Stomach (tissue), 9 donors: Measurements from ENCODE around the gene PDIA4. TPM values are rescaled to one million over a fixed set of nuclear protein-coding genes. Genes with fewer than 3 reads are reported as not detected.

Experiments used
- DNase-seq, 2 donors: peaks; one replicate each; pipeline versions ENCODE4 v3.0.0 to v3.0.0-alpha.2; 2013 to 2019
- H3K27ac ChIP-seq, 5 donors: fragments of 200-600 bp in 4 of 5; sonication (generic) in 4 of 5; one replicate each; pipeline ENCODE4 v1.5.1; 2013 to 2019; ENCODE audit warnings: mild to moderate bottlenecking in 1 of 5, moderate library complexity in 1 of 5
- H3K27me3 ChIP-seq, 3 donors: fragments of 200-600 bp; sonication (generic); one replicate each; pipeline ENCODE4 v1.5.1; 2017 to 2019; ENCODE audit warnings: mixed run types in 1 of 3
- H3K36me3 ChIP-seq, 4 donors: fragments of 200-600 bp; sonication (generic); 1 replicate in 3 of 4; 2 replicates in 1 of 4; pipeline ENCODE4 v1.5.1; 2016 to 2019
- H3K4me1 ChIP-seq, 4 donors: fragments of 200-600 bp; sonication (generic); one replicate each; pipeline ENCODE4 v1.5.1; 2016 to 2019
- H3K4me3 ChIP-seq, 4 donors: fragments of 200-600 bp; sonication (generic) in 3 of 4; one replicate each; pipeline ENCODE4 v1.5.1; 2016 to 2019; ENCODE audit warnings: mild to moderate bottlenecking in 1 of 4
- H3K9me3 ChIP-seq, 4 donors: fragments of 200-600 bp; sonication (generic); one replicate each; pipeline ENCODE4 v1.5.1; 2016 to 2019
- CTCF ChIP-seq, 7 experiments: fragments of 450-650 bp in 4 of 7; fragments of 200-600 bp in 3 of 7; sonication (generic) in 3 of 7; IDR thresholded peaks; one replicate each; pipeline ENCODE4 v1.5.1; 2016 to 2019; ENCODE audit warnings: antibody characterized with exemption in 7 of 7, control low read depth in 2 of 7, mild to moderate bottlenecking in 1 of 7
- EP300 ChIP-seq: sonication (generic); formaldehyde crosslinking; IDR thresholded peaks from one replicate; pipeline ENCODE4 v1.6.1; 2017; ENCODE audit warnings: antibody characterized with exemption
- POLR2A ChIP-seq, 4 donors: fragments of 450-650 bp; IDR thresholded peaks; one replicate each; pipeline ENCODE4 v1.6.1; 2016; ENCODE audit warnings: antibody characterized with exemption in 4 of 4, control low read depth in 2 of 4, mild to moderate bottlenecking in 1 of 4, moderate library complexity in 1 of 4
- POLR2AphosphoS5 ChIP-seq, 3 donors: sonication (generic); formaldehyde crosslinking; IDR thresholded peaks; one replicate each; pipeline ENCODE4 v1.6.1; 2016; ENCODE audit warnings: antibody characterized with exemption in 3 of 3
- WGBS, 5 donors: extraction: QIAGEN DNeasy Blood & Tissue Kit in 3 of 5; methylation state at CpG; one replicate each; pipeline versions ENCODE4 v1.1.5 to v1.1.7; 2013 to 2018; 5-methylcytosine and 5-hydroxymethylcytosine counted together
- intact Hi-C: fragments of 100-400 bp; cut with DNase I; formaldehyde crosslinking; loops from one replicate; pipeline ENCODE4 v1.15.1; 2023; ENCODE audit warnings: low total_unique reads
- polyA plus RNA-seq, 3 donors: library from polyadenylated mRNA; stranded (reverse); fragments of 200-250 nt; gene quantifications; one replicate each; pipeline ENCODE4 v1.2.3, GENCODE V29; 2013
- total RNA-seq, 5 donors: library from RNA; depleted of rRNA; stranded (reverse); fragments of >200 nt; gene quantifications; one replicate each; pipeline versions ENCODE4 v1.1.0 to v1.2.3, GENCODE V29; 2014 to 2016
- donor health status: healthy with polysubstance abuse.
- donor health status: Bipolar disorder and iron deficiency.
- donor health status: healthy.

PDIA4 gene
- total and polyA plus RNA-seq, 8 donors, result 13.7 to 185 (median 73.3) TPM

GRCh38 chr7:149005427-149006344, 22.6 kb downstream of the PDIA4 start:
- 38 to 46% (median 45%) methylated on average over 15 to 20 of the region's 20 CpGs for WGBS, 5 donors
- Histone ChIP-seq H3K4me1 (peaks cover 0 to 13% (median 0%) of the 10 kb centered on the region in 4 donors), H3K36me3 (peaks cover 68 to 95% (median 90%) of the 10 kb centered on the region in 4 donors), H3K9me3 (no peaks in the 10 kb centered on the region), H3K27me3 (no peaks in the 10 kb centered on the region), H3K4me3 (no peak overlapping the region), H3K27ac (no peak overlapping the region)
- intact Hi-C loops, result loop anchor here (5.0 to 10.0 kb wide), 2 partner anchors 59 to 82 kb away; no protein-coding TSS in a partner anchor
- peak in 5 of 7 experiments; percentile 62 to 86 (median 78) for TF ChIP-seq CTCF (IDR thresholded peaks at IDR 0.05)
- no peak for TF ChIP-seq EP300
- peak in 2 of 3 donors; percentile 44 to 65 for TF ChIP-seq POLR2AphosphoS5 (IDR thresholded peaks at IDR 0.05)
- no peak for TF ChIP-seq POLR2A (IDR thresholded peaks at IDR 0.05)
- peak; percentile 88 to 92 for DNase-seq

GRCh38 chr7:149004405-149005370, 23.6 kb downstream of the PDIA4 start:
- 73 to 81% (median 80%) methylated on average over 21 to 28 of the region's 28 CpGs for WGBS, 5 donors
- Histone ChIP-seq H3K27ac (no peak overlapping the region), H3K4me1 (peaks cover 0 to 13% (median 0%) of the 10 kb centered on the region in 4 donors), H3K9me3 (no peaks in the 10 kb centered on the region), H3K27me3 (no peaks in the 10 kb centered on the region), H3K4me3 (no peak overlapping the region), H3K36me3 (peaks cover 62 to 85% (median 80%) of the 10 kb centered on the region in 4 donors)
- intact Hi-C loops, result loop anchor here (5.0 to 10.0 kb wide), 2 partner anchors 60 to 83 kb away; no protein-coding TSS in a partner anchor
- TF ChIP-seq POLR2AphosphoS5 (IDR thresholded peaks at IDR 0.05), result no peak
- no peak for TF ChIP-seq POLR2A (IDR thresholded peaks at IDR 0.05)
- no peak for TF ChIP-seq CTCF (IDR thresholded peaks at IDR 0.05)
- TF ChIP-seq EP300, result no peak
- DNase-seq, result no peak

- Histone ChIP-seq H3K4me3 (no peak overlapping the region), H3K27ac (no peak overlapping the region), H3K9me3 (no peaks in the 10 kb centered on the region), H3K36me3 (peaks cover 53 to 75% (median 71%) of the 10 kb centered on the region in 4 donors), H3K27me3 (no peaks in the 10 kb centered on the region), H3K4me1 (peaks cover 0 to 13% (median 0%) of the 10 kb centered on the region in 4 donors)
- 91 to 93% (median 92%) methylated on average over 27 of the region's 27 CpGs for WGBS, 5 donors
- no peak for DNase-seq
- intact Hi-C loops, result loop anchor here (10.0 kb wide), 1 partner anchor 61 kb away; no protein-coding TSS in a partner anchor
- TF ChIP-seq POLR2AphosphoS5 (IDR thresholded peaks at IDR 0.05) (no peak), CTCF (IDR thresholded peaks at IDR 0.05) (no peak), EP300 (no peak), POLR2A (IDR thresholded peaks at IDR 0.05) (no peak)
Measured at GRCh38 chr7:149003560-149004305, 24.6 kb downstream of the PDIA4 start.
